ENCODE measurements around the gene SYNE3. TPM values are rescaled to one million over a fixed set of nuclear protein-coding genes. Genes with fewer than 3 reads are reported as not detected.

Gene SYNE3
- total RNA-seq, 1 experiment from 2014 or later: 6.2 TPM

GRCh38 chr14:95533391-95533821 is 17.0 kb upstream of the SYNE3 start:
- Histone ChIP-seq H3K36me3 (ENCODE audit: control insufficient read depth, insufficient read depth, low read length) (peaks cover 16% of the 10 kb centered on the region), H3K27ac (ENCODE audit: low read length) (peak overlapping the region; percentile 92), H3K9me3 (ENCODE audit: control insufficient read depth, insufficient read depth, low read depth, low read length) (no peaks in the 10 kb centered on the region), H3K4me1 (ENCODE audit: control insufficient read depth, insufficient read depth, low read length) (peaks cover 40% of the 10 kb centered on the region), H3K4me3 (ENCODE audit: low read depth in 2 of 2, low read length in 2 of 2) (peak overlapping the region; percentile 92 to 95), H3K27me3 (ENCODE audit: control insufficient read depth, insufficient read depth, low read length) (no peaks in the 10 kb centered on the region)
- in situ Hi-C loops (cut with HindIII; ENCODE audit: low pct_unique_long_range_greater_than_20kb, low sequenced_read_pairs) (no loop called here), intact Hi-C loops (cut with micrococcal nuclease; ENCODE audit: unreplicated experiment) (no loop called here)
- no TSS peak for BruUV-seq (replicated peaks)
- CTCF ChIA-PET: interaction anchor here (0.7 kb wide), 1 partner anchor 91 kb away, joined by 3 read pairs; no protein-coding TSS in a partner anchor
- POLR2A ChIA-PET: interaction anchor here (1.3 kb wide), 1 partner anchor 91 kb away, joined by 3 read pairs; no protein-coding TSS in a partner anchor
- DNase-seq (ENCODE audit: low read depth, low spot score) (no peak), ATAC-seq (no peak)
- TF ChIP-seq POLR2AphosphoS5 (IDR thresholded peaks at IDR 0.05; ENCODE audit: low read depth, low read length) (no peak), SIN3A (IDR thresholded peaks at IDR 0.05; ENCODE audit: borderline replicate concordance, insufficient read depth, low read depth, low read length) (no peak), TCF7L2 (IDR thresholded peaks at IDR 0.05; ENCODE audit: low read depth, low read length) (no peak)
- TF ChIP-seq, protein P1, sequence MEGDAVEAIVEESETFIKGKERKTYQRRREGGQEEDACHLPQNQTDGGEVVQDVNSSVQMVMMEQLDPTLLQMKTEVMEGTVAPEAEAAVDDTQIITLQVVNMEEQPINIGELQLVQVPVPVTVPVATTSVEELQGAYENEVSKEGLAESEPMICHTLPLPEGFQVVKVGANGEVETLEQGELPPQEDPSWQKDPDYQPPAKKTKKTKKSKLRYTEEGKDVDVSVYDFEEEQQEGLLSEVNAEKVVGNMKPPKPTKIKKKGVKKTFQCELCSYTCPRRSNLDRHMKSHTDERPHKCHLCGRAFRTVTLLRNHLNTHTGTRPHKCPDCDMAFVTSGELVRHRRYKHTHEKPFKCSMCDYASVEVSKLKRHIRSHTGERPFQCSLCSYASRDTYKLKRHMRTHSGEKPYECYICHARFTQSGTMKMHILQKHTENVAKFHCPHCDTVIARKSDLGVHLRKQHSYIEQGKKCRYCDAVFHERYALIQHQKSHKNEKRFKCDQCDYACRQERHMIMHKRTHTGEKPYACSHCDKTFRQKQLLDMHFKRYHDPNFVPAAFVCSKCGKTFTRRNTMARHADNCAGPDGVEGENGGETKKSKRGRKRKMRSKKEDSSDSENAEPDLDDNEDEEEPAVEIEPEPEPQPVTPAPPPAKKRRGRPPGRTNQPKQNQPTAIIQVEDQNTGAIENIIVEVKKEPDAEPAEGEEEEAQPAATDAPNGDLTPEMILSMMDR (IDR thresholded peaks at IDR 0.05): no peak
- TF ChIP-seq, protein P2, sequence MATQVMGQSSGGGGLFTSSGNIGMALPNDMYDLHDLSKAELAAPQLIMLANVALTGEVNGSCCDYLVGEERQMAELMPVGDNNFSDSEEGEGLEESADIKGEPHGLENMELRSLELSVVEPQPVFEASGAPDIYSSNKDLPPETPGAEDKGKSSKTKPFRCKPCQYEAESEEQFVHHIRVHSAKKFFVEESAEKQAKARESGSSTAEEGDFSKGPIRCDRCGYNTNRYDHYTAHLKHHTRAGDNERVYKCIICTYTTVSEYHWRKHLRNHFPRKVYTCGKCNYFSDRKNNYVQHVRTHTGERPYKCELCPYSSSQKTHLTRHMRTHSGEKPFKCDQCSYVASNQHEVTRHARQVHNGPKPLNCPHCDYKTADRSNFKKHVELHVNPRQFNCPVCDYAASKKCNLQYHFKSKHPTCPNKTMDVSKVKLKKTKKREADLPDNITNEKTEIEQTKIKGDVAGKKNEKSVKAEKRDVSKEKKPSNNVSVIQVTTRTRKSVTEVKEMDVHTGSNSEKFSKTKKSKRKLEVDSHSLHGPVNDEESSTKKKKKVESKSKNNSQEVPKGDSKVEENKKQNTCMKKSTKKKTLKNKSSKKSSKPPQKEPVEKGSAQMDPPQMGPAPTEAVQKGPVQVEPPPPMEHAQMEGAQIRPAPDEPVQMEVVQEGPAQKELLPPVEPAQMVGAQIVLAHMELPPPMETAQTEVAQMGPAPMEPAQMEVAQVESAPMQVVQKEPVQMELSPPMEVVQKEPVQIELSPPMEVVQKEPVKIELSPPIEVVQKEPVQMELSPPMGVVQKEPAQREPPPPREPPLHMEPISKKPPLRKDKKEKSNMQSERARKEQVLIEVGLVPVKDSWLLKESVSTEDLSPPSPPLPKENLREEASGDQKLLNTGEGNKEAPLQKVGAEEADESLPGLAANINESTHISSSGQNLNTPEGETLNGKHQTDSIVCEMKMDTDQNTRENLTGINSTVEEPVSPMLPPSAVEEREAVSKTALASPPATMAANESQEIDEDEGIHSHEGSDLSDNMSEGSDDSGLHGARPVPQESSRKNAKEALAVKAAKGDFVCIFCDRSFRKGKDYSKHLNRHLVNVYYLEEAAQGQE (IDR thresholded peaks at IDR 0.05; ENCODE audit: insufficient read depth in 1 of 2, low read depth in 2 of 2, low read length in 1 of 2): no peak

- CTCF ChIA-PET: no interaction called here
- TF ChIP-seq, protein P1 (IDR thresholded peaks at IDR 0.05): no peak
- no peak for TF ChIP-seq SIN3A (IDR thresholded peaks at IDR 0.05; ENCODE audit: borderline replicate concordance, insufficient read depth, low read depth, low read length)
- TF ChIP-seq POLR2AphosphoS5 (IDR thresholded peaks at IDR 0.05; ENCODE audit: low read depth, low read length): no peak
- no peak for TF ChIP-seq TCF7L2 (IDR thresholded peaks at IDR 0.05; ENCODE audit: low read depth, low read length)
- TF ChIP-seq, protein P2 (IDR thresholded peaks at IDR 0.05; ENCODE audit: insufficient read depth in 1 of 2, low read depth in 2 of 2, low read length in 1 of 2): no peak
- in situ Hi-C loops (cut with HindIII; ENCODE audit: low pct_unique_long_range_greater_than_20kb, low sequenced_read_pairs) (no loop called here), intact Hi-C loops (cut with micrococcal nuclease; ENCODE audit: unreplicated experiment) (no loop called here)
- H3K36me3 ChIP-seq (ENCODE audit: control insufficient read depth, insufficient read depth, low read length): peaks cover 16% of the 10 kb centered on the region
- peak overlapping the region; percentile 92 to 95 for H3K4me3 ChIP-seq (ENCODE audit: low read depth in 2 of 2, low read length in 2 of 2)
- DNase-seq (ENCODE audit: low read depth, low spot score) (no peak), ATAC-seq (no peak)
- BruUV-seq (replicated peaks): no TSS peak
- H3K4me1 ChIP-seq (ENCODE audit: control insufficient read depth, insufficient read depth, low read length): peaks cover 31% of the 10 kb centered on the region
- POLR2A ChIA-PET: no interaction called here
- no peaks in the 10 kb centered on the region for H3K9me3 ChIP-seq (ENCODE audit: control insufficient read depth, insufficient read depth, low read depth, low read length)
- peak overlapping the region; percentile 92 for H3K27ac ChIP-seq (ENCODE audit: low read length)
- H3K27me3 ChIP-seq (ENCODE audit: control insufficient read depth, insufficient read depth, low read length): no peaks in the 10 kb centered on the region
These were observed 15.5 kb upstream of the SYNE3 start for GRCh38 chr14:95531969-95532368.
